Measurements from ENCODE around the gene C11orf98. TPM values are rescaled to one million over a fixed set of nuclear protein-coding genes. Genes with fewer than 3 reads are reported as not detected.

Gene C11orf98
- total and polyA plus RNA-seq, 2 donors (not counting 1 experiment from before 2014, with no cell fraction given), result 33.4 to 38.2 TPM

- Histone ChIP-seq H4K20me1 (ENCODE audit: control insufficient read depth, extremely low read depth, insufficient read depth, low read length) (no peaks in the 10 kb centered on the region), H3K4me2 (ENCODE audit: extremely low read depth, insufficient read depth, low read length) (peak overlapping the region; percentile 99), H3K9me3 (ENCODE audit: control insufficient read depth, insufficient read depth, low read depth, low read length) (no peaks in the 10 kb centered on the region), H3K4me3 (replicated peaks in 1 of 4; ENCODE audit: control extremely low read depth in 1 of 4, insufficient read depth in 1 of 4, low read depth in 3 of 4, low read length in 4 of 4) (peak overlapping the region; percentile 74 to 88 (median 82)), H3K9ac (ENCODE audit: insufficient read depth, low read length) (peak overlapping the region; percentile 90), H3K4me1 (ENCODE audit: control insufficient read depth, extremely low read depth, insufficient read depth, low read length) (peaks cover 5% of the 10 kb centered on the region), H3K36me3 (ENCODE audit: control insufficient read depth, insufficient read depth, low read length) (peaks cover 7% of the 10 kb centered on the region), H3K79me2 (ENCODE audit: control insufficient read depth, insufficient read depth, low read length) (peaks cover 13% of the 10 kb centered on the region), H3K27me3 (ENCODE audit: control insufficient read depth, insufficient read depth, low read length) (no peaks in the 10 kb centered on the region), H2AFZ (ENCODE audit: low read length) (no peak overlapping the region), H3K27ac (ENCODE audit: insufficient read depth, low read length) (peak overlapping the region; percentile 88)
- TF ChIP-seq CTCF (conservative IDR thresholded peaks at IDR 0.05 in 1 of 2, IDR thresholded peaks at IDR 0.05 in 1 of 2; ENCODE audit: low read depth in 1 of 2, low read length in 2 of 2) (no peak), EZH2 (IDR thresholded peaks at IDR 0.05; ENCODE audit: low read length, missing control alignments) (no peak)
- no peak for DNase-seq (ENCODE audit: low read depth in 2 of 2)
Measured at GRCh38 chr11:62678433-62678769, 13.4 kb upstream of the C11orf98 start.

- peak overlapping the region; percentile 88 for H3K27ac ChIP-seq (ENCODE audit: insufficient read depth, low read length)
- H3K36me3 ChIP-seq (ENCODE audit: control insufficient read depth, insufficient read depth, low read length), result peaks cover 7% of the 10 kb centered on the region
- H3K9me3 ChIP-seq (ENCODE audit: control insufficient read depth, insufficient read depth, low read depth, low read length), result no peaks in the 10 kb centered on the region
- no peaks in the 10 kb centered on the region for H4K20me1 ChIP-seq (ENCODE audit: control insufficient read depth, extremely low read depth, insufficient read depth, low read length)
- TF ChIP-seq CTCF (conservative IDR thresholded peaks at IDR 0.05 in 1 of 2, IDR thresholded peaks at IDR 0.05 in 1 of 2; ENCODE audit: low read depth in 1 of 2, low read length in 2 of 2), result no peak
- no peak for TF ChIP-seq EZH2 (IDR thresholded peaks at IDR 0.05; ENCODE audit: low read length, missing control alignments)
- peaks cover 13% of the 10 kb centered on the region for H3K79me2 ChIP-seq (ENCODE audit: control insufficient read depth, insufficient read depth, low read length)
- peak overlapping the region; percentile 99 for H3K4me2 ChIP-seq (ENCODE audit: extremely low read depth, insufficient read depth, low read length)
- H3K4me3 ChIP-seq (replicated peaks in 1 of 4; ENCODE audit: control extremely low read depth in 1 of 4, insufficient read depth in 1 of 4, low read depth in 3 of 4, low read length in 4 of 4), result peak overlapping the region; percentile 74 to 88 (median 82)
- H2AFZ ChIP-seq (ENCODE audit: low read length), result no peak overlapping the region
- H3K27me3 ChIP-seq (ENCODE audit: control insufficient read depth, insufficient read depth, low read length), result no peaks in the 10 kb centered on the region
- no peak overlapping the region for H3K9ac ChIP-seq (ENCODE audit: insufficient read depth, low read length)
- H3K4me1 ChIP-seq (ENCODE audit: control insufficient read depth, extremely low read depth, insufficient read depth, low read length), result peaks cover 5% of the 10 kb centered on the region
- no peak for DNase-seq (ENCODE audit: low read depth in 2 of 2)
Measured at GRCh38 chr11:62677714-62678113, 12.7 kb upstream of the C11orf98 start.

- TF ChIP-seq EZH2 (IDR thresholded peaks at IDR 0.05; ENCODE audit: low read length, missing control alignments) (no peak), CTCF (conservative IDR thresholded peaks at IDR 0.05 in 1 of 2, IDR thresholded peaks at IDR 0.05 in 1 of 2; ENCODE audit: low read depth in 1 of 2, low read length in 2 of 2) (no peak)
Measured at GRCh38 chr11:62677156-62677555, 12.1 kb upstream of the C11orf98 start.

More at GRCh38 chr11:62677156-62677555, 12.1 kb upstream of the C11orf98 start:
- DNase-seq (ENCODE audit: low read depth in 2 of 2), result no peak
- H3K9me3 ChIP-seq (ENCODE audit: control insufficient read depth, insufficient read depth, low read depth, low read length), result no peaks in the 10 kb centered on the region
- H2AFZ ChIP-seq (ENCODE audit: low read length), result no peak overlapping the region
- peaks cover 15% of the 10 kb centered on the region for H3K79me2 ChIP-seq (ENCODE audit: control insufficient read depth, insufficient read depth, low read length)
- no peak overlapping the region for H3K9ac ChIP-seq (ENCODE audit: insufficient read depth, low read length)
- H3K36me3 ChIP-seq (ENCODE audit: control insufficient read depth, insufficient read depth, low read length), result peaks cover 7% of the 10 kb centered on the region
- no peaks in the 10 kb centered on the region for H3K27me3 ChIP-seq (ENCODE audit: control insufficient read depth, insufficient read depth, low read length)
- no peak overlapping the region for H3K27ac ChIP-seq (ENCODE audit: insufficient read depth, low read length)
- H3K4me2 ChIP-seq (ENCODE audit: extremely low read depth, insufficient read depth, low read length), result no peak overlapping the region
- no peaks in the 10 kb centered on the region for H4K20me1 ChIP-seq (ENCODE audit: control insufficient read depth, extremely low read depth, insufficient read depth, low read length)
- H3K4me3 ChIP-seq (replicated peaks in 1 of 4; ENCODE audit: control extremely low read depth in 1 of 4, insufficient read depth in 1 of 4, low read depth in 3 of 4, low read length in 4 of 4), result peak overlapping the region in 1 of 4 experiments; percentile 25
- peaks cover 5% of the 10 kb centered on the region for H3K4me1 ChIP-seq (ENCODE audit: control insufficient read depth, extremely low read depth, insufficient read depth, low read length)
